HUDEP-2 (cell line): ENCODE results near the gene MYL7.
A peak's percentile ranks its signal among the peaks of the same experiment; 100 is the strongest.

ENCODE experiments used
- DNase-seq, 76 experiments: peaks; one replicate each; lab custom pipeline; 2025; ENCODE audit not compliant: unreplicated experiment in 76 of 76; lab: John Stamatoyannopoulos, UW

Gene MYL7

DNA sequence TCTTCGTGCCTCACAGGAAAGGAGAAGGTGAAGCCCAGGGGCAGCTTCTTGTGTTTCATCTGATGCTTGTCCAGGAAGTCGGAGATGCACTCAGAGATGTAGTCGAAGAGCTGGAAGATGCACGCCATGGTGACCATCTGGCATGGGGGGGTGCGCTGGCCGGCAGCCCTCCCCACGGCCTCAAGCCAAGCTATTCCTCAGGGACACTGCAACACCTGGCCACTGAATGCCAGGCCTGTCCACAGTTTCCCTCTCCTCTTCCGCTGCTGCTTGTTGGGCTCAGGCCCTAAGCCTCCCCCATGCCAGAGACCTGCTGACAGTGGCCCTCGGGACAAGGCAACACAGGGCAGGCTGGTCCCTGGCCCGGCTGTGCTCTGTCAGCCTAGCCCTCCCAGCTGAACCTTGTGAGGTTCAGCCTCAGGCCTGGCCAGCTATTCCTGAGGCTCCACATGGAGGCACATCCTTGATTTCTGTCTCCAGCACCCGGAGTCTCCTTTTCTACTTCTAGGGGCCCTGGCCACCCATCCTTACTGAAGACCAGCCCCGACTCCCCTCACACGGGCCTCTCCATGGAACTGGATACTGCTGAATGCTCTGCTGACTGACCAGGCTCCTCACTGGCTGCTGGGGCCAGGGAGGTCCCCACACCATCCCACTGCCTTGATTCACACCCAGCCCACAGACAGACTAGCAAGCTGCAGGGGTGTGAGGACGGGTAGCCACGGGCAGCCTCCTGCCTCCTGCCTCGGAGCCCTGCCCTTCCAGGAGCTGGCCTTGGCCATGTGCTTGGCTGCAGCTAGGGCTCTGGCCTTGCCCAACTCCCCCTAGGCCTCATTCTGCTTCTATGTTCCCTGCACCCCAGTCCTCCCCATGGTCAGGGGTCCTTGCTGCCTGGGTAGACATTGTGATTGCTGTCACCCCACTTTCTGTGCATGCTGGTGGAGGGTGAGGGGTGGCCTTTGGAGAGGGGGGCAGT lies 10.1 kb upstream of the MYL7 start:
- no peak for DNase-seq

DNA sequence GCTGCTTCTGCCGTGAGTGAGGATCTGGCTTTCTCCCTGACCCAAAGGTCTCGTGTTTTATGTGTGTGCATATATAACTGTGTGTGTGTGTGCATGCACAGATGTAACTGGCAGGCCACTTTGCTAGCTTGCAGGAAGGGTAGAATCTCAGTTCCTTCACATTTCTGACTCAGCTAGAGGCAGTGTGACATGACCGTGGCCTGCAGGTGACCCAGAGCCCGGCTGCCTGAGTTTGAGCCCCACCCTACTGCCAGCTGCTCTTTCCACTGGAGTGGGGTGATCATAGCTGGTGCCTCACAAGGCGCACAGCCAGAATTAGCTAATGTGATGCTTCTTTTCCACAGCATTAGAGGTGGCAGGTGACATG lies 9.3 kb upstream of the MYL7 start:
- no peak for DNase-seq

DNA sequence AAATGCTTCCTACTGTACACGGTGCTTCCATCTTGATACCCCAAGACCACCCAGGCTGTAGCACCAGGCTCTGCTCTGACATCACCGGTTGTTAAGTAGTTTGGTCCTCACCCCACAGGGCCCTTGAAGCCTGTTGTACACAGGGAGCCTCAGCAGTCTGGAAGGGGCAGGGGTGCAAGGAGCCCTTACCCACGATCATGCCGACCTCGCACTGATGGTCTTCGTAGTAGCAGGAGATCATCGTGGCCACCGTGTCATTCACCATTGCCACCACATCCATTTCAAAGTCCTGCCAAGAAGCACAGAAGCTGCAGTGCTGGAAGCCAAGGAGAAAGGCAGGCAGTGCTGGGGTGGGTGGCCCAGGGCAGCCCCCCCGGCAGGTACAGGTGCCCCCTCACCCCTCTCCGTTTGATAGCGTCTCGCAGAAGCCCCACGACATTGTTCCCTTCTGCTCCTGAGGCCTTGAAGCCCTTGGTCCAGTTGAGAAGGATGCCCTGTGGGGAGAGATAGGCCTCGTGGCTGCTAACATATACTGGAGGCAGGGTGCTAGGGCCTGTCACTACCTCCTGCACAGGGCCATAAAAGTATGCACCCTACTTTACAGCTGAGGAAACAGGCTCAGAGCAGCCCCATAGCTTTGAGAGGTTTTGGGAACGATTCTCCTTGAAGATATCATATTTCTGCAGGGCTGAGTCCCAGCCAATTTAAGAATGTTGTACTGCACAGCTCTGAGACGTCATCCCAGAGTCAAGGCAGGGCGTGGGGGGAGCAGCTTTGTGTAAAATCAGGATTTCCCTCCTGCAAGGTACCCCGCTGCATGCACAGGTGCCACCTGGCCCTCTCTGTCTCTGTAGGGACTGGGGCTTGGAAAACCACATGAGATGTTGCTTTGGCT lies 8.7 kb upstream of the MYL7 start:
- DNase-seq: no peak

DNA sequence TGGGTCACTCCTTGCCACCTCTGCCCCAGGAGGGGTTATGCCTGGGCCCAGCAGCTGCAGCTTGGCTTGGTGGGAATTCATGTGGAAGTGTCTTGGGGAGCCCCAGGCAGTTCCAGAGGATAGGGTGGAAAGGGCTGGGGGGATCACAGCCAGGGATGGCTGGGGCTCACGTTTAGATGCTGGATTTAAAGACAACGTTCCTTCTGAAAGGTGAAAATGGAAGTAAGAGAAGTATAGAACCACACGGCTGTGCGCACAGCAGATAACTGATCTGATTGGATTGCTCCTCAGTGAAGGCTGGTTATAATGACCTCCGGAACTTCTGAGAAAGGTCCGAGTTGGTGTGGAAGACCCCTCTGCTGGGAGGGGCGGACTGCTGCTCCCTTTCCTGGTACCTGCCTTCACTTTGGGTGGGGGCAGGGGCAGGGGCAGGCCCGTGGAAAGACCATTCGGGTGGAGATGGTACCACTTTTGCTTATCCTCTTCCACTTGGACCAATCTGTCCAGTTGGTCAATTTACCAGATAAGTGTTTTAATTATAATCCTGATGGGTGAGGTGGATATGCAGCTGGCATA lies 7.9 kb upstream of the MYL7 start:
- no peak for DNase-seq

- no peak for DNase-seq
Measured at GRCh38 chr7:44148166-44148565, 7.0 kb upstream of the MYL7 start.

- no peak for DNase-seq
Measured at GRCh38 chr7:44147026-44147991, 6.2 kb upstream of the MYL7 start.

DNA sequence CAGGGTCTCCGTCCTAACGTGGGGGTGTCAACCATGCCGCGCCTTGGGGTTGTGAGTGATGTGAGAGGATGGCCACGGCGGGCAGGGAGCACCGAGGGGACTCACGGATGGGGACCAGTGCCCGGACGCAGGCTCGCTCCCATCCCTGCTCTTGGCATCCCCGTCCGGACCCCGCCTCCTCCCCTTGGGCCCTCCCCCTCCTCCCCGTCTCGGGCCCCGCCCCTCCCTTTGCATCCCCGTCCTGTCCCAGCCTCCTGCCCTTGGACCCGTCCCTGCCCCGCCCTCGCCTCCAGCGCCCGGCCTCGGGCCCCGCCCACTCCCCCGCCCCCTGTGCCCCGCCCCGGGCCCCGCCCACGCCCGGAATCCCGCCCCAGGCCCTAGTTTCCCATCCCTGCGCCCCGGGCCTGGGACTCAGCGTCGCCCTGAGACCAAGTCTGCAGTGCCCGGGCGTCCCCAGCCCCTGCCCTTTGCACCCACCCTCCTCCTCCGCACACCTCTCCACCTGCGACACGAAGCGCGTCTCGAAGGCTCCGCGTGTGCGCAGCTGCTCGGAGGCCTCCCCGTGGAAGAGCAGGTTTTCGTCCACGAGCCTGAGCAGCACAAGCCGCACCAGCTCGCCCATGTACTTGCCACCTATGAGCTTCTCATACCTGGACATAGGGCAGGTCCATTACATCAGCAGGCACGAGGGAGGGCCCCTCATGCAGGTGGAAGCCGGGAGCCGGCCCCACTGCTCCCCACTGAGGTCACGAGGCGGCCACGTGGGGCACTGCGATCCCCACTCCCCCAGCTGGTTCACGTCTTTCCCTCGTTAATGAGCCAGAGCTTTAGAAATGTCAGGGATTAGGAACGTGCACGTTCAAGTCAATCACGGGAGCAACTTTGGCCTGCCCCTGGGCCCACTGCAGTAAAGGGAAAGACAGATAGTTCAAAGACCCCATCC lies 5.1 kb upstream of the MYL7 start:
- peak in 37 of 76 experiments; percentile 5 to 62 (median 28) for DNase-seq

DNA sequence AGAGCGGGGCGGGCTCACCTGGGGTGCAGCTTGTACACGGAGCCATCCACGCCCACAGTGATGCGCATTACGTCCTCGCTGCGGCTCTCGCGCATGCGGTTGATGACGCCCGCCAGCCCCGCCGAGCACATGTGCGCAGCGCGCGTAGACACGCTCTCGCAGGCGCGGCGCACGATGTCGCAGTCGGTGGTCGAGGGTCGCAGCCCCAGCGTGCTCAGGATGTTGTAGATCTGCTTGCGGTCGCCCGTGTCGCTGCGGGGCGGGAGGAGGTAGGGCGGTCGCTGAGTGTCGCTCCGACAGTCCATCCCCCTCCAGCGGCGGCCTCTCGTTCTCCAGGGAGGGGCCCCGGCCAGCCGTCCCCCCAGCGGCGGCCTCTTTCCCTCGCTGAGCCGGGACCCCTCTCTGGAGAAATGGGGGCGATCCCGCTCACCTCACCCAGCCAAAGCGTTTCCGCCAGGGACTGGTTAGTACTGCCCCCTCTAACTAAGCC lies 4.4 kb upstream of the MYL7 start:
- DNase-seq: peak in 1 of 76 experiments; percentile 26

DNA sequence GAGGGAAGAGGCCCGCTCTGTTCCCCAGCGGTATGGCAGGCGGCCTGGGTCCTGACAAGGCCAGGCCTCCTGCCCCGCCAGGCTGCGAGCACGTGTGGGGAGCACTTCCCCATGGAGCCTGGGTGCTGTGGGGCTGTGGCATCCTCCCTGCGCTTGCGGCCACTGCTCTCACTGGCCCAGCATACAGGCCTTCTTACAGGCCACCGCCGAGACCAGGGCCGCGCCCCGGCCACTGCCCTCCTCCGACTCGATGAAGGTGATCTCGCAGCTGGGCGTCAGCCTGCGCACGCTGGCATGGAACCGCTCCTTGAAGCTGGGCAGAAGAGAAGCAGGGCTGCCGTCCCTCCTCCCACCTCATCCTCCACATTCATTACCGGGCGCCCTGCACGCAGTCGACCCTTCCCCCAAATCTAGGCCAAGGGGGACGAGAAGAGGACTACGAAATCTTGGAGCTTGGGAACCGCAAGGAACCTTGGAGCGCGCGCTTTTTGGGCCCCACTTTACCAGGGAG lies 3.9 kb upstream of the MYL7 start:
- no peak for DNase-seq

DNA sequence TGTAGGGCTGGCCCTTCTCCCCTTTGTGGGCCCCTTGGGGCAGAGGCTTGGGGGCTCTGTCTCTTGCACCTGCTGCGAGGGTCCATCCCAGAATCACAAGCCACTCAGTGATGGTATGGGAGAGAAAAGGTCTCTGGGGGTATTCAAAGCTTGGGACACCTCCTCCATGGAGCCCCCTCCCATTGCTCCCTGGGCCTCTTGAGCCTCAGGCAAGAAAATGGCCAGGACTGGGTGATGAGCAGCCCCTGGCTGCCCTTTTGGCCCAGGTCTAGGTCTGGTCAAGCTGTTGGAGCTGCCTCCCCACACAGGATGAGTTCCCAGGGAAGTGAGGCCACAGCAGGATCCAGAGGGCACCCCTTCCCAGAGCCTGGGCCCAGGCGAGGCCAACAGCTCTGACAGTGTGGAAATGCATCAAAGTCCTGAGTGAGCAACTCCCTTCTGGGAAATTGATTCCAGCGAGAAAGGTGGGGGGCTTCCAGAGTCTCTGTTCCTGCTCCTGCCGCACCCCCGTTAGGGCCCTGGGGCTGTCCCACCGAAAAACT lies 3.4 kb upstream of the MYL7 start:
- no peak for DNase-seq

GRCh38 chr7:44143646-44144250 lies 2.6 kb upstream of the MYL7 start:
- DNase-seq: no peak

DNA sequence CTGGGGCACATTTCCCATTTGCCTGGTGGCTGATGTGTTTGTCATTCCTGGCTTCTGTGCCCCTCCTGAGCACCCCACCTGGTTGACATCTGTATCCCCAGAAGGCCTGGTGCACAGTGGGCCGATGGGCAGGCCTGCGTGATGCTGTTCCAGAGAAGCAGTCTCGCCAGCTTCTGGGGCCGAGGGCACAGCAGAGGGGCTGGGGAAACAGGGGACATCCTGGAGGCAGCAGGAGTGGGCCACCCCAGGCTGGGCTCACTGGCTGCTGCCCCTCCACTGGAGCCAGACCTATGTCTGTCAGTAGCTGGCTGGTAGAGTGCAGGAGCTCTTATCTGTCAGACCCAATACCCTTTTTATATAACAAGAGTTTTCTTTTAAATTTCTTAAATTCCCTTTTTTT lies 896 bp upstream of the MYL7 start:
- no peak for DNase-seq

DNA sequence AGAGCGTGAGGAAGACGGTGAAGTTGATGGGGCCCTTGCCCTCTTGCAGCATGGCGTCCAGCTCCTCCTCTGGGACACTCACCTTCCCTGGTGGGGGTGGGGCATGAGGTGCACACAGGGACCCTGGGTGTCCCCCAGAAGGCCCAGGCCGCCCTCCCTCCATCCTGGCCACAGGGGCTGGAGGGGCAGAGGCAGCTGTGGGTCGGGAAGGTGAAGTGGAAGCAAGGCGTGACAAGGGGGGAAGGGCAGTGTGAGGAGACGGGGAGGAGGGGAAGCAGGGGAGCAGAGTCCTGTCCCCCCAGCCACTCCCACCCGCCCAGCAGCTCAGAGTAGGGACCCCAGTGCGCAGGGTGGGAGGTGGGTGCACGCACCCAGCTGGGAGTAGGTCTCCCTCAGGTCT lies 791 bp downstream of the MYL7 start:
- no peak for DNase-seq

DNA sequence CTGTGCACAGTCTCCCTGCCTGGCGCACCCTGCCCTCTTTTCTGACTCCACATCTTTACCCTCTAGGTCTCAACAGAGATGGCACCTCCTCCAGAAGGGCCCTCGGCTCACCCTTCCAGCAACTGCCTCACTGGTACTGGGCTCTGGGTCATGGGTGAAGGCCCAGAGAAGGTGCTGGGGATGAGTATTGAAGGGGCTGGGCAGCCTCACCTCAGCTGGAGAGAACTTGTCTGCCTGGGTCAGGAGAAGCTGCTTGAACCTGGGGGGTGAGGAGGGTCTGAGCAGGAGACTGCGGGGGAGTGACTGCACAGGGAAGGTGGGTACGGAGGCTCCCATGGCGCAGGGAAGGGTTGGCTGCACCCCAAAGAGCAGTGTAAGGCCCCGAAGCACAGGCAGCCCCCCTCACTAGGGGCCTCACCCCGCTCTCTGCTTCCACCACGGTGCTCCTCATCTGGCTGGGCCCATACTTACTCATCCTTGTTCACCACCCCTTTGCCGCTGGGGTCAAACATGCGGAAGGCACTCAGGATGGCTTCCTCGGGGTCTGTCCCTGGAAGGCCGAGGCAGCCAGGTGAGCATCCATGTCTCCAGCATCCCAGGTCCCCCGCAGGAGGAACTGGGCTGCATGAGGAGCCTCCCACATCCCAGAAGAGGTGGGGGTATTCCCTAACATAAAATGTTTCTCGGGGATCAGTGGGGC lies 1.7 kb downstream of the MYL7 start:
- no peak for DNase-seq

DNA sequence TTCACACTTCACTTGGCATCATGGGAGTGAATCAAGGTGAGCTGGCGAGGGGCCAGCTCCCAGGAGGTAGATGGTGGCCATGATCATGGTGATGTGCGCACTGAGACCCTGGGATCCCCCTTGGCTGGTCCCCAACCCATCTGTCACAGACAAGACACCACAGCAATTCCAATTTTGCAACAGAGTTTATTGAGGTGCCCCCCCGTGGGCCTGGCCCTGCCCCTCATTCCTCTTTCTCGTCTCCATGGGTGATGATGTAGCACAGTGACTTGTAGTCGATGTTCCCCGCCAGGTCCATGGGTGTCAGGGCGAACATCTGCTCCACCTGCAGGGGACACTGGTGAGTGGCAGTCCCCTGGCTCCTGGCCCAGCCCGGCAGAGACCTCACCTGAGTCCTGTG lies 2.4 kb downstream of the MYL7 start:
- DNase-seq: no peak

DNA sequence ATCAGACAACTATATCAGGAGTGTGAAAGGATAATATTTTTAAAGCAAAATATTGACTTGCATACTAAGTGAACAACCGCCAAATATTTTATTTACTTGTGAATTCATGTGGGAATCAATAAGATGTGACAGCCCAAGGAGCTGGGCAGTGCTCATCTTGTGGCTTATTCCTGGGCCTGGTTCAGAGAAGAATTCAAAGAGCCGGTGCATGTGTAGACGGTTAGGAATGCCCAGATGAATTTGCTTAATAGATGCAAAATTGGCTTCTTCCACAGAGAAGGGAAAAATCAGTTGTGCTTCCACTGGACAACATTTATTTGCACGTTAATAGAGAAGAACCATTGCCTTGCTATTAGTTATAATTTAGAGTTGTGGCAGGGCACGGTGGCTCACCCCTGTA lies 4.4 kb downstream of the MYL7 start:
- DNase-seq: no peak

- DNase-seq: no peak
Measured at GRCh38 chr7:44134943-44135628, 6.0 kb downstream of the MYL7 start.
